ENCODE data around the gene HAX1.

HAX1 gene

GRCh38 chr1:154236855-154237254 lies 35.6 kb upstream of the HAX1 start:
- no peaks in the 10 kb centered on the region for H3K4me1 ChIP-seq (ENCODE audit: control insufficient read depth in 1 of 2, insufficient read depth in 1 of 2, low read depth in 1 of 2, low read length in 1 of 2)
- H3K27me3 ChIP-seq: no peaks in the 10 kb centered on the region
- H3K36me3 ChIP-seq: peaks cover 82% of the 10 kb centered on the region
- H3K4me3 ChIP-seq (ENCODE audit: low read depth in 1 of 2, low read length in 1 of 2): no peak overlapping the region
- H3K9me3 ChIP-seq: no peaks in the 10 kb centered on the region
- no peak for TF ChIP-seq CTCF (IDR thresholded peaks at IDR 0.05)
- no peak overlapping the region for H3K27ac ChIP-seq

GRCh38 chr1:154237435-154237834 lies 35.0 kb upstream of the HAX1 start:
- no peak overlapping the region for H3K27ac ChIP-seq
- no peak overlapping the region for H3K4me3 ChIP-seq (ENCODE audit: low read depth in 1 of 2, low read length in 1 of 2)
- peaks cover 82% of the 10 kb centered on the region for H3K36me3 ChIP-seq
- no peaks in the 10 kb centered on the region for H3K27me3 ChIP-seq
- H3K9me3 ChIP-seq: no peaks in the 10 kb centered on the region
- H3K4me1 ChIP-seq (ENCODE audit: control insufficient read depth in 1 of 2, insufficient read depth in 1 of 2, low read depth in 1 of 2, low read length in 1 of 2): no peaks in the 10 kb centered on the region
- no peak for TF ChIP-seq CTCF (IDR thresholded peaks at IDR 0.05)

GRCh38 chr1:154237880-154238506 lies 34.4 kb upstream of the HAX1 start:
- peaks cover 81% of the 10 kb centered on the region for H3K36me3 ChIP-seq
- no peak overlapping the region for H3K27ac ChIP-seq
- H3K9me3 ChIP-seq: no peaks in the 10 kb centered on the region
- no peaks in the 10 kb centered on the region for H3K4me1 ChIP-seq (ENCODE audit: control insufficient read depth in 1 of 2, insufficient read depth in 1 of 2, low read depth in 1 of 2, low read length in 1 of 2)
- no peak overlapping the region for H3K4me3 ChIP-seq (ENCODE audit: low read depth in 1 of 2, low read length in 1 of 2)
- H3K27me3 ChIP-seq: no peaks in the 10 kb centered on the region
- no peak for TF ChIP-seq CTCF (IDR thresholded peaks at IDR 0.05)

GRCh38 chr1:154239491-154239890 lies 32.9 kb upstream of the HAX1 start:
- H3K36me3 ChIP-seq: peaks cover 84% of the 10 kb centered on the region

GRCh38 chr1:154240294-154240833 lies 32.1 kb upstream of the HAX1 start:
- Histone ChIP-seq H3K9me3 (no peaks in the 10 kb centered on the region), H3K4me3 (ENCODE audit: low read depth in 1 of 2, low read length in 1 of 2) (no peak overlapping the region), H3K27ac (no peak overlapping the region), H3K36me3 (peaks cover 84% of the 10 kb centered on the region), H3K27me3 (no peaks in the 10 kb centered on the region), H3K4me1 (ENCODE audit: control insufficient read depth in 1 of 2, insufficient read depth in 1 of 2, low read depth in 1 of 2, low read length in 1 of 2) (no peaks in the 10 kb centered on the region)
- no peak for TF ChIP-seq CTCF (IDR thresholded peaks at IDR 0.05)

More at GRCh38 chr1:154239491-154239890, 32.9 kb upstream of the HAX1 start:
- Histone ChIP-seq H3K27me3 (no peaks in the 10 kb centered on the region), H3K4me3 (ENCODE audit: low read depth in 1 of 2, low read length in 1 of 2) (no peak overlapping the region), H3K4me1 (ENCODE audit: control insufficient read depth in 1 of 2, insufficient read depth in 1 of 2, low read depth in 1 of 2, low read length in 1 of 2) (no peaks in the 10 kb centered on the region), H3K9me3 (no peaks in the 10 kb centered on the region), H3K27ac (no peak overlapping the region)
- TF ChIP-seq CTCF (IDR thresholded peaks at IDR 0.05): no peak
